PC-9 (cell line): ENCODE results near the gene PI3. TPM values are rescaled to one million over a fixed set of nuclear protein-coding genes. Genes with fewer than 3 reads are reported as not detected.
"Not testable (repeated sequence)": the region's sequence is repeated elsewhere in the genome, so short reads cannot be mapped to it uniquely, and the experiment has no call there.

Source experiments
- BruUV-seq: library from RNA; stranded (reverse); fragments of 400-500 nt; replicated peaks from 2 replicates; lab custom pipeline; 2021; lab: Mats Ljungman, UMichigan
- CTCF ChIA-PET: fragments of 300-600 bp; sonication (Branson Sonifier 250); formaldehyde crosslinking; loops from one replicate; lab custom pipeline; 2022; ENCODE audit warnings: antibody characterized with exemption; lab: Charles Lee
- POLR2A ChIA-PET: fragments of 300-600 bp; sonication (Branson Sonifier 250); formaldehyde crosslinking; loops from one replicate; lab custom pipeline; 2022; ENCODE audit warnings: antibody characterized with exemption; ENCODE audit not compliant: unreplicated experiment; lab: Charles Lee
- DNase-seq, 2 experiments: peaks; one replicate each; pipeline versions ENCODE4 v3.0.0 to v3.0.0-alpha.2; 2015 to 2022; ENCODE audit warnings: mixed read lengths in 1 of 2
- H2AFZ ChIP-seq: fragments of 200-600 bp; sonication (generic); 2 replicates; pipeline ENCODE4 v1.8.1; 2017; ENCODE audit warnings: antibody characterized with exemption
- H3F3A ChIP-seq: fragments of 200-600 bp; sonication (generic); 2 replicates; pipeline ENCODE4 v1.8.1; 2017; ENCODE audit warnings: antibody characterized with exemption, mild to moderate bottlenecking, low read depth; ENCODE audit not compliant: insufficient read depth
- H3K27ac ChIP-seq: fragments of 200-600 bp; sonication (generic); 2 replicates; pipeline ENCODE4 v1.6.1; 2016; ENCODE audit warnings: mixed run types
- H3K27me3 ChIP-seq: fragments of 200-600 bp; sonication (generic); 2 replicates; pipeline ENCODE4 v1.6.1; 2016; ENCODE audit warnings: low read depth, mixed run types; ENCODE audit not compliant: insufficient read depth
- H3K36me3 ChIP-seq: fragments of 200-600 bp; sonication (generic); 2 replicates; pipeline ENCODE4 v1.6.1; 2016; ENCODE audit warnings: low read depth, mixed run types
- H3K4me1 ChIP-seq: fragments of 200-600 bp; sonication (generic); replicated peaks from 2 replicates; pipeline ENCODE4 v1.6.1; 2016; ENCODE audit warnings: mixed run types; ENCODE audit not compliant: insufficient read depth
- H3K4me2 ChIP-seq: fragments of 200-600 bp; sonication (generic); 2 replicates; pipeline ENCODE4 v1.6.1; 2017; ENCODE audit warnings: mixed run types
- H3K4me3 ChIP-seq: fragments of 200-600 bp; sonication (generic); 2 replicates; pipeline ENCODE4 v1.6.1; 2016; ENCODE audit warnings: mixed run types
- H3K79me2 ChIP-seq: fragments of 200-600 bp; sonication (generic); 2 replicates; pipeline ENCODE4 v1.6.1; 2017; ENCODE audit warnings: low read depth, mixed run types
- H3K9me2 ChIP-seq: fragments of 200-600 bp; sonication (generic); 2 replicates; pipeline ENCODE4 v1.8.1; 2017; ENCODE audit warnings: mild to moderate bottlenecking; ENCODE audit not compliant: insufficient read depth
- H3K9me3 ChIP-seq: fragments of 200-600 bp; sonication (generic); 2 replicates; pipeline ENCODE4 v1.8.1; 2016; ENCODE audit warnings: low read depth; ENCODE audit not compliant: insufficient read depth
- H4K20me1 ChIP-seq: fragments of 200-600 bp; sonication (generic); 2 replicates; pipeline ENCODE4 v1.8.1; 2017; ENCODE audit not compliant: insufficient read depth
- EZH2 ChIP-seq: fragments of 200-600 bp; sonication (generic); IDR thresholded peaks from 2 replicates; pipeline ENCODE4 v1.8.0; 2017; ENCODE audit warnings: antibody characterized with exemption, low read depth
- intact Hi-C: fragments of 100-400 bp; cut with micrococcal nuclease; formaldehyde crosslinking; loops from one replicate; pipeline ENCODE4 v1.10.0; 2022; ENCODE audit not compliant: unreplicated experiment
- total RNA-seq: library from RNA; stranded (reverse); gene quantifications from 2 replicates; pipeline ENCODE4 v1.2.3, GENCODE V29; 2021
- TF ChIP-seq, protein P1 (sequence below): fragments of 200-600 bp; sonication (generic); conservative IDR thresholded peaks from 2 replicates; pipeline ENCODE4 v1.6.1; 2017; ENCODE audit warnings: mixed run types, antibody characterized with exemption, mild to moderate bottlenecking, moderate library complexity

PI3 gene
- total RNA-seq, 1 experiment from 2014 or later, result 6.6 TPM

DNA sequence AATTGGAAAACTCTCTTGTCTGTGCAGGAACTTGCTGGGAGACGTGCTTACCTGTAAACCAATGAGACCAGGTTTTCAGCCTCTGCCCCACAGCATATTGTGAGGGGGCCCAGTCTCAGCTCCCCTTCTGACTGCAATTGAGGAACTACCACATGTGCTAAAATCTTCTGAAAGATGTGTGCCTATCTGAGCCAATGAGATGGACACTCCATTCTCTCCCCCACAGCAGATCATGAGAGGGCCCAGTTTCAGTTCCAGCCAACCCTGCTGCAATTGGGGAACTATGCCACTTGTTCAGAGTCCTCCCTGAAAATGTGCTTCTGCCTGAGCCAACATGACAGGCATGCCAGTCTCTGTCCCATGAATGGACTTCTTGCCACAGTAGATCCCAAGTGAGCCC lies 20.9 kb upstream of the PI3 start:
- H3K27ac ChIP-seq, result no peak overlapping the region
- peaks cover 11% of the 10 kb centered on the region; the same call in 1 of the 2 replicates for H3K9me3 ChIP-seq
- H3K4me2 ChIP-seq, result no peak overlapping the region
- no peaks in the 10 kb centered on the region for H3K27me3 ChIP-seq
- no peak for TF ChIP-seq EZH2
- TF ChIP-seq, protein P1, sequence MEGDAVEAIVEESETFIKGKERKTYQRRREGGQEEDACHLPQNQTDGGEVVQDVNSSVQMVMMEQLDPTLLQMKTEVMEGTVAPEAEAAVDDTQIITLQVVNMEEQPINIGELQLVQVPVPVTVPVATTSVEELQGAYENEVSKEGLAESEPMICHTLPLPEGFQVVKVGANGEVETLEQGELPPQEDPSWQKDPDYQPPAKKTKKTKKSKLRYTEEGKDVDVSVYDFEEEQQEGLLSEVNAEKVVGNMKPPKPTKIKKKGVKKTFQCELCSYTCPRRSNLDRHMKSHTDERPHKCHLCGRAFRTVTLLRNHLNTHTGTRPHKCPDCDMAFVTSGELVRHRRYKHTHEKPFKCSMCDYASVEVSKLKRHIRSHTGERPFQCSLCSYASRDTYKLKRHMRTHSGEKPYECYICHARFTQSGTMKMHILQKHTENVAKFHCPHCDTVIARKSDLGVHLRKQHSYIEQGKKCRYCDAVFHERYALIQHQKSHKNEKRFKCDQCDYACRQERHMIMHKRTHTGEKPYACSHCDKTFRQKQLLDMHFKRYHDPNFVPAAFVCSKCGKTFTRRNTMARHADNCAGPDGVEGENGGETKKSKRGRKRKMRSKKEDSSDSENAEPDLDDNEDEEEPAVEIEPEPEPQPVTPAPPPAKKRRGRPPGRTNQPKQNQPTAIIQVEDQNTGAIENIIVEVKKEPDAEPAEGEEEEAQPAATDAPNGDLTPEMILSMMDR, result no peak
- no TSS peak for BruUV-seq
- no peaks in the 10 kb centered on the region for H3K36me3 ChIP-seq
- H3K9me2 ChIP-seq, result no peaks in the 10 kb centered on the region
- POLR2A ChIA-PET, result no interaction called here
- no peak overlapping the region for H2AFZ ChIP-seq
- DNase-seq, result no peak
- no peak overlapping the region for H3K4me3 ChIP-seq
- H3F3A ChIP-seq, result peaks cover 21% of the 10 kb centered on the region
- H4K20me1 ChIP-seq, result no peaks in the 10 kb centered on the region
- intact Hi-C loops, result no loop called here
- no peaks in the 10 kb centered on the region for H3K79me2 ChIP-seq
- H3K4me1 ChIP-seq, result peaks cover 30% of the 10 kb centered on the region
- CTCF ChIA-PET, result no interaction called here

DNA sequence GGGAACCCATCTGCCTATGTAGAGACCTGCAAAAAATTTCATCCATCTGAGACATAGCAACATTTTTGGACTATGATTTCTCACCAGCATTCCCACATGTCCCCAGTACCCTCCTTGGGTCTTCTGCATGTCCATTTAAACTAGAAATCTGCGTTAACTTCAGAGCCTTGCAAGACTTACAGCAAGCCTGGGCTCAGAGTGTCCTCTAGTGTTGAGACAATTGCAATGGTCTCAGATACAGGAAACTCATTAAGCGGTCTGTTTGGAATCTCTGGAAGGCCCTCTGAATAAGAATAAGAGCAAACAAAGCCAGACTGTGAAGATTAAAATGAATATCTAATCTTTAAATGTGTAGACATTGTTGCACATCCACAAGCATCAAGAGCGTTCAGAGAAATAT lies 20.5 kb upstream of the PI3 start:
- Histone ChIP-seq H3K4me3 (no peak overlapping the region), H3K4me2 (no peak overlapping the region), H3K27me3 (no peaks in the 10 kb centered on the region), H3K4me1 (peaks cover 30% of the 10 kb centered on the region), H3K9me3 (peaks cover 11% of the 10 kb centered on the region; the same call in 1 of the 2 replicates), H4K20me1 (no peaks in the 10 kb centered on the region), H3K27ac (no peak overlapping the region), H3K36me3 (no peaks in the 10 kb centered on the region), H3K79me2 (no peaks in the 10 kb centered on the region), H3F3A (peaks cover 23% of the 10 kb centered on the region), H2AFZ (no peak overlapping the region), H3K9me2 (no peaks in the 10 kb centered on the region)
- no peak for TF ChIP-seq EZH2
- TF ChIP-seq, protein P1, result no peak
- intact Hi-C loops, result no loop called here
- ChIA-PET POLR2A (no interaction called here), CTCF (interaction anchor here (0.6 kb wide), 1 partner anchor 142 kb away, joined by 16 read pairs; no protein-coding TSS in a partner anchor)
- no TSS peak for BruUV-seq
- DNase-seq, result no peak

DNA sequence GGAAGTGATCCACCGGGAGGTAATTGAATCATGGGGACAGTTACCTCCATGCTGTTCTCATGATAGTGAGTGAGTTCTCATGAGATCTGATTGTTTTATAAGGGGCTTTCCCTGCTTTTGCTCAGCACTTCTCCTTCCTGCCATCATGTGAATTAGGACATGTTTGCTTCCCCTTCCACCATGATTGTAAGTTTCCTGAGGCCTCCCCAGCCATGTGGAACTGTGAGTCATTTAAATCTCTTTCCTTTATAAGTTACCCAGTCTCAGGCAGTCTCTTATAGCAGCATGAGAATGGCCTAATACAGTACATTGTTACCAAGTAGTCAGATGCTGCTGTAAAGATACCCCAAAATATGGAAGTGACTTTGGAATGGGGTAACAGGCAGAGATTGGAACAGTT lies 19.9 kb upstream of the PI3 start:
- H3K4me3 ChIP-seq, H4K20me1 ChIP-seq, H3K79me2 ChIP-seq, H3K27me3 ChIP-seq, H3K4me2 ChIP-seq, BruUV-seq, H3K36me3 ChIP-seq, intact Hi-C loops, DNase-seq, H3K27ac ChIP-seq, H3K9me2 ChIP-seq, H2AFZ ChIP-seq, POLR2A ChIA-PET: not testable (repeated sequence)
- peaks cover 30% of the 10 kb centered on the region for H3K4me1 ChIP-seq
- peaks cover 23% of the 10 kb centered on the region for H3F3A ChIP-seq
- CTCF ChIA-PET, result interaction anchor here (0.6 kb wide), 1 partner anchor 142 kb away, joined by 16 read pairs; no protein-coding TSS in a partner anchor
- peaks cover 11% of the 10 kb centered on the region for H3K9me3 ChIP-seq

DNA sequence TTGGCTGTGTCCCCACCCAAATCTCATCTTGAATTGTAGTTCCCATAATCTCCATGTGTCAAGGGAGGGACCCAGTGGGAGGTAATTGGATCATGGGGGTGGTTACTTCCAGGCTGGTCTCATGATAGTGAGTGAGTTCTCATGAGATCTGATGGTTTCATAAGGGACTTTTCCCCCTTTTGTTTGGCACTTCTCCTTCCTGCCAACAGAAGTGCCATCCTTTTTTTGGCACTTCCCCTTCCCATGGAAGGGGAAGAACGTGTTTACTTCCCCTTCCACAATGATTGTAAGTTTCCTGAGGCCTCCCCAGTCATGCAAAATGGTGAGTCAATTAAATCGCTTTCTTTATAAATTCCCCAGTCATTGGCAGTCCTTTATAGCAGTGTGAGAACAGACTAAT lies 18.0 kb upstream of the PI3 start:
- Histone ChIP-seq H3K9me3 (peaks cover 17% of the 10 kb centered on the region), H2AFZ (no peak overlapping the region), H3K4me2 (no peak overlapping the region), H3K4me3 (no peak overlapping the region), H3K27ac (no peak overlapping the region), H3F3A (peaks cover 23% of the 10 kb centered on the region), H3K27me3 (no peaks in the 10 kb centered on the region), H3K79me2 (no peaks in the 10 kb centered on the region), H3K9me2 (no peaks in the 10 kb centered on the region), H3K4me1 (peaks cover 30% of the 10 kb centered on the region), H4K20me1 (no peaks in the 10 kb centered on the region), H3K36me3 (no peaks in the 10 kb centered on the region)
- ChIA-PET CTCF (no interaction called here), POLR2A (no interaction called here)
- DNase-seq, result no peak
- TF ChIP-seq EZH2, result no peak
- TF ChIP-seq, protein P1, result no peak
- BruUV-seq, result no TSS peak
- intact Hi-C loops, result no loop called here
